HG03571 (cell line): ENCODE data around the gene CCNQ.

ENCODE experiments used
- ATAC-seq: cut with Tn5 transposase; IDR thresholded peaks from one replicate; pipeline ENCODE4 v1.9.1; 2021; ENCODE audit not compliant: unreplicated experiment

CCNQ gene

DNA sequence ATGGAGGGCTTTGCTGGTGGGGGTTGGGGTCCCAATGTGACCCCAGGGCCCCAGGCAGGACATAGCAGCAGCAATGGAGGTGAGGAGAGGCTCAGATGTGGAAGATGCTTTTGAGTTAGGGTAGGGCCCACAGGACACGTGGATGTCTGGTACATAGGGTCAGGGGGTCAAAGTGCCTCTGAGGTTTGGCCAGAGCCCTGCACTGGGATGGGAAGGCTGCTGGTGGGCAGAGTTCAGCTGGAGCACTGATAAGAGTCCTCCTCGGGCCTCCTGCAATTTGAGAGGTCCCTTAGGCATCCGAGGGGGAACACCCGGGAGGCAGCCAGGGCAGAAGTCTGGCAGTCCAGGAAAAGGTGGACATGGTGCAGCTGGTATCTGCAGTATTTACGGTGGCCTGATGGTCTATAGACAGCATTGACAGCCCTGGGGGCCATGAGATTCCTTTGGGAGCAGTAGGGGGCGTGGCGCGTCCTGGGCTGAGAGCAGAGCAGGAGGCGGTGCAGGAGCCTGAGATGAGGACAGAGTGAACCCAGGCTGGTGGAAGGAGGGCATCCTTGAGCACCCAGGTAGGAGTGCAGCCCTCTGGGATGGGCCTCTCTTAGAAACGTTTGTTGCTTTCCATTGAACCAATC is 22.6 kb downstream of the CCNQ start:
- no peak for ATAC-seq

DNA sequence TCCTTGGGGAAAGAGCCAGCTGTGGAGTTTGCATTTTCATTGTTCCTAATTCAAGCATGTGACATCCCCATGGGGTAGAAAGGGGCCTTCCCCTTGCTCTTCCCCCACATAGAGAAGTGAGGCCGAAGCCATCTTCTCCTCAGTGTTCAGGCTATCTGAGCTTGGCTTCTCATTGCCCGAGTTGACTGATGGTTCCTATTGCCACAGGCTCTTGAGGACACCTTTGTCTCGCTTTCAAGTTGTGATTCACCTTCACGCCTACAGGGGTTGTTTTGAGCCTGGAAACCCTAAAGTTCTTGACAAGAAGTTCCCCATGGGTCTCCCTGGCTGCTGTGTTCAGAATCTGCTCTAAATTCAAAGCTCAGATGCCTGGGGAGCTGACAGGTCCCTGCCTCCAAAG is 25.0 kb downstream of the CCNQ start:
- ATAC-seq, result no peak

DNA sequence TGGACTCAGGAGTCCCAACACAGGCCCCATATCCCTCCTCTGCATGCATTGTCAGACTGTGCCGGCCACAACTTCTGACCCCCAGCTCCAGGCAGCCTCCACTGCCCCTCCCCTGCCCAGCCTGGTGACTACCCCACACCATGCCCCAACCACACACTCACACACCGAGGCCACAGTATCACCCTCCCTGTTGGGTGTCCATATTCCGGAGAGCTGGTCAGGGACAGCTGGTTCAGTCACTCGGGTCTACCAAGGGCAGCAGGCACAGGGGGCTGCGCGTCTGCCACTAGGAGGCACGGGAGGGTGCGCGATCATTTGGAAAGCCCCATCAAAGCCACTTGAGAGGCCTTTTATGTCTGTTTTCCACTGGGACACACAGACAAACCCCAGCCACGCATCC is 26.3 kb downstream of the CCNQ start:
- ATAC-seq, result no peak

DNA sequence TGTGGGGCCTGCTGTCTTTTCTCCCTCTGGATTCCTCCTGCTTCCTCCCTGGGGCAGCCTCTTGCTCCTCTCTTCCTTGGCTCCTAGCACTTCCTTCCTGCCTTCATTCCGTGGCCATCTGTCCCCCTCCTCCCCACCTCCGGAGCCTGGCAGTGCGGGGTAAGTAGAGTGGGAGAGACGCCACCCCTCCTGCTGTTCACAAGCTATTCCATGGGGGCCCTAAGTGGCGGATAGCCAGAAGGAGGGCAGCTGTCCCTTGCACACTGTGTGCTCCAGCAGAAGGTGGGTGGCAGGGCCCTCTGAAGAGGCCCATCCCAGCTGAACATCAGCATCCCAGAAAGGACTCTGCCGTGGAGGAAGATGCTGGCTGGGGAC is 27.4 kb downstream of the CCNQ start:
- no peak for ATAC-seq

DNA sequence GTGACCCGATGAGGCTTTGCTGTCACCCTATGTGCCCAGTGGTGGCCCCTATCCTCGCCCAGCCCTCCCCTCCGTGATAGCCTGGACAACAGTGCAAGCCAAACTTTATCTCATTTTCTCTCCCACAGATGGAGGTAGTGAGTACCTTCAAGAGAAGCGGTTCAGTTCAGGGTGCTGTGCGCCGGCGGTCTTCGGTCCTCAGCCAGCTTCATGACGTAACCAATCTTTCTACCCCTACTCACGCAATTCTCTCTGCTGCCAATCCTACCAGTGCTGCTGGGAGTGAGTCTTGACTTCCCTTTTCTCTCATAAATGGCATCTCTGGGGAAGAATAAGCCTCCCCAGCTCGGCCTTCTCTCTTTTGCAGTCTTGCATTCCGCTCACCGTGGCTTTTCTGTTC is 29.5 kb downstream of the CCNQ start:
- ATAC-seq, result no peak

- ATAC-seq, result no peak
These were observed 30.4 kb downstream of the CCNQ start for GRCh38 chrX:153568451-153569011.

DNA sequence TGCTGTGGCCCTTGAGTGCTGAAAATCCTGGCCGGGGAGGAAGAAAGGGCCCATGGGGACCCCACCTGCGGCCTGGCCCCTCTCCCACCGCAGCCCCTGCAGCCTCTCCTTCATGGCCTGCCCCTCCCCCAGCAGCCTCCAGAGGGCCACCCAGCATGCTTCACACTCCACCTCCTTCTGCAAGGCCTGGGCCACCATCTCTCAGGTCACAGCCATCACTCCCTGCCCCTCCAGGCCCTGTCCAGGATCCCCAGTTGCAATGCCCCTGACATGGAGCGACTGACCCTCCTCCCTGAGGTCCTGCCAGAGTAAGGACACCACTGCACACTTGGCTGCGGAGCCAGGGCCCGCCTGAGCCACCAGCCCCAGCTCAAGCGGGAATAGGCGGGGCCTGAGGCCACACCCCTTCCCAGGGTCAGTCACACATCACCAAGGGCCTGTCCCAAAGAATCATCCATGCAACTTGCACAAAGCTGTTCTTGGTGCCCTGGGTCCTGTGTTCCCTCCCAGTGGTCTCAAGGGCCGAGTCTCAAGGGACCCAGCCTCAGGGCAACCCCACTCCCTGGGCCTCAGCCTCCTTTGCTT is 32.9 kb downstream of the CCNQ start:
- ATAC-seq, result no peak

GRCh38 chrX:153564047-153564606 is 34.8 kb downstream of the CCNQ start:
- ATAC-seq, result no peak

DNA sequence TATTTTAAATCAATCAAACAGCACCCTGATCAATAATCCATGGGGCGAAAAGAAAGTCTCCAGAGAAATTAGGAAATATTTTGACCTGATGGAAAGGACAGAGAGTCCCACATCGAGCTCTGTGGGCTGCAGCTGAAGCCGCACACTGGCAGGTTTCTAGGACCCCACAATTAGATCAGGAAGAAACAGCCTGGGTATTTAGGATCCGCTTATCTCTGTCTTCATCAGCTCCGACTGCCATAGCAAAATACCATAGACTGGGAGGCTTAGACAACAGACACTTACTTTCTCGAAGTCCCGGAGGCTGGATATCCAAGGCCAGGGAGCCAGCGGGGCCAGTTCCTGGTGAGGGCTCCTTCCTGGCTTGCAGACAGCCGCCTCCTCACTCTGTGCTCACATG is 36.4 kb downstream of the CCNQ start:
- no peak for ATAC-seq

DNA sequence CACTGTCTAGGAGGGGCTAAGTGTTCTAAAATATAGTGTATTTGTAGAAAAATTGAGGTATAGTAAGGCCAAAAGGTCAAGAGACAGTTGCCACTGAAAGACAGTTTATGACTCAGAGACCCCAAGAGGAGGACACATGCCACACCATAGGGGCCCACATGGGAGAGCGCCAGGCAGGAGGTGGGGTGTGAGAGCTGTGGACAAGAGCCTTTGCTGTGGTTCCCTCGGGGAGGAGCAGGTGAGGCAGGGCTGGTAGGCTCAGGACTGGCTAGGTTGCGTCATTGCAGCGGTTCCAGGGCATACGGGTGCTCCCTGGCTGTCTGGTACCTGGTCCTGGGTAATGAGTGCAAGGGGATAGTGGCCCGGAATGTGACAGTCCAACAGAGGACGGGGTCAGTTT is 37.6 kb downstream of the CCNQ start:
- ATAC-seq, result no peak

DNA sequence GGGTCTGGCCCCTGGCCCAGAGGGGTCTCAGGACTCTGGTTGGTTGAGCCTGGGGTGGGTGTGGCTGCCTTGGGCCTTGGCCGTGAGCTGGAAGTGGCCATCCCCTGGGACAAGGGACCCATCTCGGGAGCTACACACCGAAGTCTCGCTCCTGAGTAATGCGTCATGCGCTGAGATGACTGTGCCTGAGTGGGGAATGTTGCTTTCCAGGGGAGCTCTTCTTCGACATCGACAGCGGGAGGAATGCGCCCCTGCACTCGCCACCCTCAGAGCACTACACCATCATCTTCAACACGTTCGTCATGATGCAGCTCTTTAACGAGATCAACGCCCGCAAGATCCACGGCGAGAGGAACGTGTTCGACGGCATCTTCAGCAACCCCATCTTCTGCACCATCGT is 38.5 kb downstream of the CCNQ start:
- ATAC-seq, result no peak

- no peak for ATAC-seq
These were observed 38.9 kb downstream of the CCNQ start for GRCh38 chrX:153560000-153560399.

DNA sequence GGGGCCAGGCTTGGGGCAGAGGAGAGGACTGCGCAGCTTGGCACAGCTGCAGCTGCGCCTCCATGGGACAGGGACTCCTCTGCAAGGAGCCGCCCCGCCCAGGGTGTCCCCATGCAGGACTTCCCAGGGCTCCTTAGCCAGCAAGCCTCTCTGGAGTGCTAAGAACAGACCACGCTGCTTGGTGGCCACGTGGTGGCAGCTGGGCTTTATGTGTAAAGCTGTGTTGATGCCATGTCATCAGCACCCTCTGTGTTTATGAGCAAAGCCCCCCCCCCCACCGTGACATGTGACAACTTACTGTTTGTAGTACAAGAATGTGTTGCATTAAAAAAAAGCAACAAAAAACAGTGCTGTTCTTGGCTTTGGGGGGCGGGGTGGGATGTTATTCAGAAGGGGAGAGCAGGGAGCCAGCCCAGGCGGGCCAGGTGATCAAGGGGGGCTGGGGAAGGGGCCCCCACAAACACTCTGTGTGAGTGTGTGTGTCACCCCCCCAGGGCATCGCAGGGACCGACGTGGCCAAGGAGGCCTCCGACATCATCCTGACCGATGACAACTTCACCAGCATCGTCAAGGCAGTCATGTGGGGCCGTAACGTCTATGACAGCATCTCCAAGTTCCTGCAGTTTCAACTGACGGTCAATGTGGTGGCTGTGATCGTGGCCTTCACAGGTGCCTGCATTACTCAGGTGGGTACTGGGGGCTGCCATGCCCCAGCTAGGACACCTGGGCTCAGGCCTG is 41.2 kb downstream of the CCNQ start:
- no peak for ATAC-seq

GRCh38 chrX:153556767-153557166 is 42.2 kb downstream of the CCNQ start:
- no peak for ATAC-seq

GRCh38 chrX:153554519-153555167 is 44.3 kb downstream of the CCNQ start:
- no peak for ATAC-seq

GRCh38 chrX:153551135-153551534 is 47.8 kb downstream of the CCNQ start:
- ATAC-seq, result no peak

DNA sequence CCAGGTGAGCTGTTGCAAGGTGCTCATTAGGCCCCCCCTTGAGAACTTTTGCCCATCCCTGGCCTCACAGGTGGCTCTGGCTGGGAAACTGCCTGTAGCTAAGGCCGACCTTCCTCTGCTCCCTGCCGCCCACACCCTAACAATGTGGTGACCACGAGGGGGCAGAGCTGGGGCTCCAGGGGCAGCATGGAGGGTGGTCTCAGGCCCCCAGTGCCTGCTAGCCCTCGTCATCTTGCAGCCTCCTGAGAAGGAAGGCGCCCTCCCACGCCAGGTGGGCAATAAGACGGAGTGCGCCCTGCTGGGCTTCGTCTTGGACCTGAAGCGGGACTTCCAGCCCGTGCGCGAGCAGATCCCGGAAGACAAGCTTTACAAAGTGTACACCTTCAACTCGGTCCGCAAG is 49.1 kb downstream of the CCNQ start:
- ATAC-seq, result no peak

- ATAC-seq, result no peak
These were observed 49.7 kb downstream of the CCNQ start for GRCh38 chrX:153549231-153549630.

- no peak for ATAC-seq
These were observed 51.7 kb downstream of the CCNQ start for GRCh38 chrX:153547195-153547594.

GRCh38 chrX:153546386-153546785 is 52.6 kb downstream of the CCNQ start:
- ATAC-seq, result no peak

- no peak for ATAC-seq
These were observed 54.2 kb downstream of the CCNQ start for GRCh38 chrX:153544727-153545126.
